IPS-15b (cell line): ENCODE measurements around the gene PI16.

Experiments used
- H3K27me3 ChIP-seq: one replicate; pipeline ENCODE4 v1.6.1; 2013; ENCODE audit warnings: low read length; ENCODE audit not compliant: control insufficient read depth, insufficient read depth
- H3K36me3 ChIP-seq: one replicate; pipeline ENCODE4 v1.6.1; 2013; ENCODE audit warnings: low read length; ENCODE audit not compliant: control insufficient read depth, insufficient read depth
- H3K4me1 ChIP-seq: one replicate; pipeline ENCODE4 v1.6.1; 2013; ENCODE audit warnings: mild to moderate bottlenecking, low read length; ENCODE audit not compliant: control insufficient read depth, insufficient read depth
- H3K4me3 ChIP-seq: one replicate; pipeline ENCODE4 v1.5.1; 2013; ENCODE audit warnings: low read depth, low read length
- H3K9ac ChIP-seq: one replicate; pipeline ENCODE4 v1.6.1; 2013; ENCODE audit warnings: low read depth, mild to moderate bottlenecking, low read length
- H3K9me3 ChIP-seq: one replicate; pipeline ENCODE4 v1.6.1; 2013; ENCODE audit warnings: mild to moderate bottlenecking, low read length; ENCODE audit not compliant: control insufficient read depth, insufficient read depth

Gene PI16

GRCh38 chr6:36954262-36954931, at the start of gene PI16:
PI16 (plus strand) TSS chr6:36954738; CDS start chr6:36954761, 23 bp downstream.
- no peak within 1 kb of the TSS for H3K4me3 ChIP-seq
- H3K36me3 ChIP-seq = no peaks in the 10 kb centered on the region
- H3K9me3 ChIP-seq = no peaks in the 10 kb centered on the region
- H3K9ac ChIP-seq = no peak within 1 kb of the TSS
- H3K27me3 ChIP-seq = no peaks in the 10 kb centered on the region
- peaks cover 7% of the 10 kb centered on the region for H3K4me1 ChIP-seq

DNA sequence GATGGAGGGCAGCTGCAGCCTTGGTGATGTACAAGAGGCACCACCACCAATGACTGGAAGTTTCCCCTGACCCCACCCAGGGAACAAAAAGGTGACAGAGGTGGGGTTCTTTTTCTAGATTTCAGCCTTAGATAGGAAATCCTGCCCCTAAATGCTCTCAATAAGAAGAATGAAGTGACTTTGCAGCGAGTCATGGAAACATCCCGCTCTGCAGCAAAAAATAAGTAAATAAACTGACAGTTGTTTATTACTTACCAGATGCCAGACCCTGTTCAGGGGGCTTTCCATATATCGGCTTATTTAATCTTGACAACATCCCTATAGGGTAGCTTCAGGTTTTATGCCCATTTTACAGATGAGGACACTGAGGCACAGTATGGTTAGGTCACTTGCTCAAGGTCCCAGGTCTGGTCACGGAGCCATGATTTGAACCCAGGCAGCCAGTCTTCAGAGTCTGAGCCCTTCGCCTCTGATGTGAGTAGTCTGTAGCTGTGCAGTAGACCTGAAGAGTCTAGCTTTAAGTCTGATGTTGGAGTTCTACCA, 49.6 kb upstream of the PI16 start:
- Histone ChIP-seq H3K4me3 (no peak overlapping the region), H3K4me1 (no peaks in the 10 kb centered on the region), H3K9me3 (no peaks in the 10 kb centered on the region), H3K27me3 (no peaks in the 10 kb centered on the region), H3K36me3 (no peaks in the 10 kb centered on the region), H3K9ac (no peak overlapping the region)

DNA sequence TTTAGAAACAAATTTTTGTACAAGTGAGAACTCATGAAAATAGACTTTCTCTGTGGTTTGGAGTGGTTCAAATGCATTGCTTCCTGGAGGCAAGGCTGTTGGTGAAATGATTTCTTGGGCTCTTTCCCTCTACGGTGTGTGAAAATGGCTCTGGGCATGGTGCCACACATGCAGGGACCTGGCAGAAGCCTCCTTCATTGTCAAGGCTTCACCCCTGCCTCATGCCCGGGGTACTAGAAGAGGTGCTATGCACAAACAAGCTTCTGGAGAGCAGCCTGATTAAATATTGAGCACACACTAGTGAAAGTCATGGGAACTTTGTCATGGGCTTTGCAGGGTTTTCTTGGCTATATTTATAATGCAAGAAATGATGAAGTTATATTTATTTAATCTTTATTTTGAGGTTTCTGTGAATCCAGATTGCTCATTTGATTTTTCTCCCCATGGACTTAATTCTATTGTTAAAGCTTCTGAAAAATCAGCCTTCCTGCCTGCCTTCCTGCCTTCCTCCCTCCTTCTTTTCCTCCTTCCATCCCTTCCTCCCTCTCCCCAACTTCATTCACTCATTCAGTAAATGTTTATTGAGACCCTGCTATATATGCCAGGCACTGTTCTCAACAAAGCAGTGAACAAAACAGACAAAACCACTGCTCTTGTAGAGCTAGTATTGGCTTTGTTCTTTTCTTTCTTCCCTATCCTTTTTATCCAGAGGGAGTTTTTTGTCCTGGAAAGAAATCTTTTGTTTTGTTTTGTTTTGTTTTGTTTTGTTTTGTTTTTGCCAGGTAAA, 47.8 kb upstream of the PI16 start:
- no peaks in the 10 kb centered on the region for H3K27me3 ChIP-seq
- H3K36me3 ChIP-seq = no peaks in the 10 kb centered on the region
- H3K9me3 ChIP-seq = no peaks in the 10 kb centered on the region
- no peak overlapping the region for H3K4me3 ChIP-seq
- no peaks in the 10 kb centered on the region for H3K4me1 ChIP-seq
- H3K9ac ChIP-seq = no peak overlapping the region

- Histone ChIP-seq H3K36me3 (no peaks in the 10 kb centered on the region), H3K27me3 (no peaks in the 10 kb centered on the region), H3K9ac (no peak overlapping the region), H3K4me3 (no peak overlapping the region), H3K9me3 (no peaks in the 10 kb centered on the region), H3K4me1 (no peaks in the 10 kb centered on the region)
Measured at GRCh38 chr6:36907781-36908180, 46.8 kb upstream of the PI16 start.

GRCh38 chr6:36908747-36909146, 45.8 kb upstream of the PI16 start:
- Histone ChIP-seq H3K27me3 (no peaks in the 10 kb centered on the region), H3K36me3 (no peaks in the 10 kb centered on the region), H3K4me1 (no peaks in the 10 kb centered on the region), H3K9me3 (no peaks in the 10 kb centered on the region), H3K4me3 (no peak overlapping the region), H3K9ac (no peak overlapping the region)

- no peaks in the 10 kb centered on the region for H3K36me3 ChIP-seq
- H3K4me3 ChIP-seq = no peak overlapping the region
- H3K9ac ChIP-seq = no peak overlapping the region
- H3K27me3 ChIP-seq = no peaks in the 10 kb centered on the region
- H3K9me3 ChIP-seq = no peaks in the 10 kb centered on the region
- H3K4me1 ChIP-seq = peaks cover 2% of the 10 kb centered on the region
Measured at GRCh38 chr6:36912030-36912454, 42.5 kb upstream of the PI16 start.

DNA sequence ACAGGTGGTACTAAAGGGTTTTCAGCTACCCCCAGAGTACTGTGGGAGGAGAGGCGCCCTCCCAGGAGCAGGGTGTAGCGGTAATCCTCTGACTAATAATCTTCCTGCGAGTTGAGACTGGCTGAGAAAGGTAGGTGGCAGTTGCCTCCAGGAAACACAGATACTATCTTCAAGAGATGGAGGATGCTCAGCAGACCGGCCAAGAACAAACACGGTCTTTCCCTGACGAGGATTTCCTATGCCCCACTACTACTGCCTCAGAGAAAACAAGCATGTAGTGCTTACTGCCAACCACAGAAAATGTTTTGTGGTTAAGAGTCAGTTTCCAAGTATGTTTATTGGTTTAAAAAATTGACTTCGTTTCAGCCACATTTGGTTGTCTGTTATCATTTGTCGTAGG, 42.0 kb upstream of the PI16 start:
- H3K9me3 ChIP-seq = no peaks in the 10 kb centered on the region
- H3K9ac ChIP-seq = no peak overlapping the region
- peaks cover 2% of the 10 kb centered on the region for H3K4me1 ChIP-seq
- H3K4me3 ChIP-seq = no peak overlapping the region
- no peaks in the 10 kb centered on the region for H3K36me3 ChIP-seq
- no peaks in the 10 kb centered on the region for H3K27me3 ChIP-seq

- no peaks in the 10 kb centered on the region for H3K36me3 ChIP-seq
- no peak overlapping the region for H3K4me3 ChIP-seq
Measured at GRCh38 chr6:36913082-36913481, 41.5 kb upstream of the PI16 start.

DNA sequence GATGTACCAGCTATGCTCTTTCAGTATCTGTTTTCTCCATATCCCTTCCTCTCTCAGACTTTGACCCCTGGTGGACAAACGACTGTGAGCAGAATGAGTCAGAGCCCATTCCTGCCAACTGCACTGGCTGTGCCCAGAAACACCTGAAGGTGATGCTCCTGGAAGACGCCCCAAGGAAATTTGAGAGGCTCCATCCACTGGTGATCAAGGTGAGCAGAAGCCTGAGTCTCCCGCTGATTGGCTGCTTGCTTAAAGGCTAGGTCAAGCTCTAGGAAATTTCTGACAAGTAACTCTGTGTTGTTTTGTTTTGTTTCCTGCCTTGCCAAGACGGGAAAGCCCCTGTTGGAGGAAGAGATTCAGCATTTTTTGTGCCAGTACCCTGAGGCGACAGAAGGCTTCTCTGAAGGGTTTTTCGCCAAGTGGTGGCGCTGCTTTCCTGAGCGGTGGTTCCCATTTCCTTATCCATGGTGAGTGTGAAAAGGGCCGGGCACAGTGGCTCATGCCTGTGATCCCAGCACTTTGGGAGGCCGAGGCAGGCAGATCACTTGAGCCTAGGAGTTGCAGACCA, 40.2 kb upstream of the PI16 start:
- Histone ChIP-seq H3K4me1 (peaks cover 2% of the 10 kb centered on the region), H3K27me3 (no peaks in the 10 kb centered on the region), H3K9me3 (no peaks in the 10 kb centered on the region), H3K36me3 (no peaks in the 10 kb centered on the region), H3K4me3 (no peak overlapping the region), H3K9ac (no peak overlapping the region)

More at GRCh38 chr6:36913082-36913481, 41.5 kb upstream of the PI16 start:
- Histone ChIP-seq H3K4me1 (peaks cover 2% of the 10 kb centered on the region), H3K9ac (no peak overlapping the region), H3K9me3 (no peaks in the 10 kb centered on the region), H3K27me3 (no peaks in the 10 kb centered on the region)

- H3K4me1 ChIP-seq = peaks cover 2% of the 10 kb centered on the region
Measured at GRCh38 chr6:36915599-36915998, 38.9 kb upstream of the PI16 start.

DNA sequence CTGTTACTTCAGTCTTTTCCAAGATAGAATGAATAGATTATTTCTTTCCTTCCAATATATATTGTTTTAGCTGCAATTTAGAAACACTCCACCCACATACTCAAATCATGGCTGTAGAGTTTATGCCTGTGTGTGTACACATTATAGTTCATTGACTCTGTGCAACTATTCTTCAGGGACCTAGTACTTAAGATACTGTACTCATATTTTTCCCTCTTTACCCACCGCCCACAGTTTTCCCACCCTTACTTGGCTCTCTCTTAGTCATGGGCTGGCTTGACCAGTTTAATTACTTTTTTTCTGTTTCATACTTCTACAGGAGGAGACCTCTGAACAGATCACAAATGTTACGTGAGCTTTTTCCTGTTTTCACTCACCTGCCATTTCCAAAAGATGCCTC, 38.4 kb upstream of the PI16 start:
- H3K4me1 ChIP-seq = peaks cover 2% of the 10 kb centered on the region
- H3K36me3 ChIP-seq = no peaks in the 10 kb centered on the region

More at GRCh38 chr6:36915599-36915998, 38.9 kb upstream of the PI16 start:
- Histone ChIP-seq H3K9me3 (no peaks in the 10 kb centered on the region), H3K36me3 (no peaks in the 10 kb centered on the region), H3K4me3 (no peak overlapping the region), H3K27me3 (no peaks in the 10 kb centered on the region), H3K9ac (no peak overlapping the region)

More for the DNA sequence above, 38.4 kb upstream of the PI16 start:
- H3K9ac ChIP-seq = no peak overlapping the region
- H3K4me3 ChIP-seq = no peak overlapping the region
- H3K27me3 ChIP-seq = no peaks in the 10 kb centered on the region
- H3K9me3 ChIP-seq = no peaks in the 10 kb centered on the region
